Measurements from ENCODE around the gene VMP1. TPM values are rescaled to one million over a fixed set of nuclear protein-coding genes. Genes with fewer than 3 reads are reported as not detected.
A peak's percentile ranks its signal among the peaks of the same experiment; 100 is the strongest.

Gene VMP1
- total and polyA plus RNA-seq, 2 of the 13 experiments (the other 11 are each of a cell fraction or from before 2014, with no cell fraction given), result 186 to 271 TPM

DNA sequence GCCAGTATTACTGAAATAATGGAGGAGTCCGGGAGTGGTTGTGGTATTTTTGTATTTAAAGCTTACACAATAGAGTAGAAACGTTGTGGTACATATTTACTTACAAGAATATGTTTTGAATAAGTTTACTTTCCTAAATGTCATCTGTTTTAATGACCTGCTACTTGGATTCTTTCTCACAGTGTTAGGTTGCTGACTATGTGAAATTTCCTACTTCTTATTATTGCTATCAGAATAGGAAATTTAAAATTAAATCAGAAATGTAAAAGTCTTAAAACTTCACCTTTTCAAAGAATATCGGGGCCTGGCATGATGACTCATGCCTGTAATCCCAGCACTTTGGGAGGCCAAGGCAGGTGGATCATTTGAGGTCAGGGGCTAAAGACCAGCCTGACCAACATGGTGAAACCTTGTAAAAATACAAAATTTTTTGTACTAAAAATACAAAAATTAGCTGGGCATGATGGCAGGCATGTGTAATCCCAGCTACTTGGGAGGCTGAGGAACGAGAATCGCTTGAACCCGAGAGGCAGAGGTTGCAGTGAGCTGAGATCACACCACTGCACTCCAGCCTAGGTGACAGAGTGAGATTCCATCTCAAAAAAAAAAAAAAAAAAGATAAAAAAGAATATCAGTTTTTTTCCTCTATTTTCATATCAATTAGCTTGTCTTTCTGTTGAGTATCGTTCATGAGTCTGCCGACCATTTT, 77.8 kb downstream of the VMP1 start (continued):
- TF ChIP-seq, protein P1, sequence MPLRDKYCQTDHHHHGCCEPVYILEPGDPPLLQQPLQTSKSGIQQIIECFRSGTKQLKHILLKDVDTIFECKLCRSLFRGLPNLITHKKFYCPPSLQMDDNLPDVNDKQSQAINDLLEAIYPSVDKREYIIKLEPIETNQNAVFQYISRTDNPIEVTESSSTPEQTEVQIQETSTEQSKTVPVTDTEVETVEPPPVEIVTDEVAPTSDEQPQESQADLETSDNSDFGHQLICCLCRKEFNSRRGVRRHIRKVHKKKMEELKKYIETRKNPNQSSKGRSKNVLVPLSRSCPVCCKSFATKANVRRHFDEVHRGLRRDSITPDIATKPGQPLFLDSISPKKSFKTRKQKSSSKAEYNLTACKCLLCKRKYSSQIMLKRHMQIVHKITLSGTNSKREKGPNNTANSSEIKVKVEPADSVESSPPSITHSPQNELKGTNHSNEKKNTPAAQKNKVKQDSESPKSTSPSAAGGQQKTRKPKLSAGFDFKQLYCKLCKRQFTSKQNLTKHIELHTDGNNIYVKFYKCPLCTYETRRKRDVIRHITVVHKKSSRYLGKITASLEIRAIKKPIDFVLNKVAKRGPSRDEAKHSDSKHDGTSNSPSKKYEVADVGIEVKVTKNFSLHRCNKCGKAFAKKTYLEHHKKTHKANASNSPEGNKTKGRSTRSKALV (CRISPR knock-in tag; IDR thresholded peaks at IDR 0.05), result no peak
- no peak for TF ChIP-seq ZBTB3 (CRISPR knock-in tag; IDR thresholded peaks at IDR 0.05; ENCODE audit: borderline replicate concordance, low read depth)
- TF ChIP-seq ESRRA (CRISPR knock-in tag; IDR thresholded peaks at IDR 0.05; ENCODE audit: low read depth), result no peak
- no peak for TF ChIP-seq ZFAT (CRISPR knock-in tag; conservative IDR thresholded peaks at IDR 0.05)
- TF ChIP-seq, protein P2, sequence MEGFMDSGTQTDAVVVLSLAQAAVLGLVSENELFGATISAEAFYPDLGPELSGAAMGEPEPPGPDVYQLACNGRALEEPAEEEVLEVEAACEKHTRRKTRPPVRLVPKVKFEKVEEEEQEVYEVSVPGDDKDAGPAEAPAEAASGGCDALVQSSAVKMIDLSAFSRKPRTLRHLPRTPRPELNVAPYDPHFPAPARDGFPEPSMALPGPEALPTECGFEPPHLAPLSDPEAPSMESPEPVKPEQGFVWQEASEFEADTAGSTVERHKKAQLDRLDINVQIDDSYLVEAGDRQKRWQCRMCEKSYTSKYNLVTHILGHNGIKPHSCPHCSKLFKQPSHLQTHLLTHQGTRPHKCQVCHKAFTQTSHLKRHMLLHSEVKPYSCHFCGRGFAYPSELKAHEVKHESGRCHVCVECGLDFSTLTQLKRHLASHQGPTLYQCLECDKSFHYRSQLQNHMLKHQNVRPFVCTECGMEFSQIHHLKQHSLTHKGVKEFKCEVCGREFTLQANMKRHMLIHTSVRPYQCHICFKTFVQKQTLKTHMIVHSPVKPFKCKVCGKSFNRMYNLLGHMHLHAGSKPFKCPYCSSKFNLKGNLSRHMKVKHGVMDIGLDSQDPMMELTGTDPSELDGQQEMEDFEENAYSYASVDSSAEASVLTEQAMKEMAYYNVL (CRISPR knock-in tag; IDR thresholded peaks at IDR 0.05; ENCODE audit: borderline replicate concordance), result no peak
- no peak for TF ChIP-seq TOE1 (CRISPR knock-in tag; IDR thresholded peaks at IDR 0.05)
- no peak; the same call in 1 of the 2 replicates for TF ChIP-seq ZSCAN20 (CRISPR knock-in tag; IDR thresholded peaks at IDR 0.05; ENCODE audit: borderline replicate concordance)
- no peak for TF ChIP-seq TP53 (CRISPR knock-in tag; conservative IDR thresholded peaks at IDR 0.05)
- TF ChIP-seq, protein P3, sequence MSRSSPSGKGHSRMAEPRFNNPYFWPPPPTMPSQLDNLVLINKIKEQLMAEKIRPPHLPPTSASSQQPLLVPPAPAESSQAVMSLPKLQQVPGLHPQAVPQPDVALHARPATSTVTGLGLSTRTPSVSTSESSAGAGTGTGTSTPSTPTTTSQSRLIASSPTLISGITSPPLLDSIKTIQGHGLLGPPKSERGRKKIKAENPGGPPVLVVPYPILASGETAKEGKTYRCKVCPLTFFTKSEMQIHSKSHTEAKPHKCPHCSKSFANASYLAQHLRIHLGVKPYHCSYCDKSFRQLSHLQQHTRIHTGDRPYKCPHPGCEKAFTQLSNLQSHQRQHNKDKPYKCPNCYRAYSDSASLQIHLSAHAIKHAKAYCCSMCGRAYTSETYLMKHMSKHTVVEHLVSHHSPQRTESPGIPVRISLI (CRISPR knock-in tag; IDR thresholded peaks at IDR 0.05; ENCODE audit: borderline replicate concordance), result peak; percentile 36; the same call in 1 of the 2 replicates
- TF ChIP-seq ZNF772 (CRISPR knock-in tag; IDR thresholded peaks at IDR 0.05), result no peak
- TF ChIP-seq SP4 (CRISPR knock-in tag; IDR thresholded peaks at IDR 0.05), result no peak
- TF ChIP-seq, protein P4, sequence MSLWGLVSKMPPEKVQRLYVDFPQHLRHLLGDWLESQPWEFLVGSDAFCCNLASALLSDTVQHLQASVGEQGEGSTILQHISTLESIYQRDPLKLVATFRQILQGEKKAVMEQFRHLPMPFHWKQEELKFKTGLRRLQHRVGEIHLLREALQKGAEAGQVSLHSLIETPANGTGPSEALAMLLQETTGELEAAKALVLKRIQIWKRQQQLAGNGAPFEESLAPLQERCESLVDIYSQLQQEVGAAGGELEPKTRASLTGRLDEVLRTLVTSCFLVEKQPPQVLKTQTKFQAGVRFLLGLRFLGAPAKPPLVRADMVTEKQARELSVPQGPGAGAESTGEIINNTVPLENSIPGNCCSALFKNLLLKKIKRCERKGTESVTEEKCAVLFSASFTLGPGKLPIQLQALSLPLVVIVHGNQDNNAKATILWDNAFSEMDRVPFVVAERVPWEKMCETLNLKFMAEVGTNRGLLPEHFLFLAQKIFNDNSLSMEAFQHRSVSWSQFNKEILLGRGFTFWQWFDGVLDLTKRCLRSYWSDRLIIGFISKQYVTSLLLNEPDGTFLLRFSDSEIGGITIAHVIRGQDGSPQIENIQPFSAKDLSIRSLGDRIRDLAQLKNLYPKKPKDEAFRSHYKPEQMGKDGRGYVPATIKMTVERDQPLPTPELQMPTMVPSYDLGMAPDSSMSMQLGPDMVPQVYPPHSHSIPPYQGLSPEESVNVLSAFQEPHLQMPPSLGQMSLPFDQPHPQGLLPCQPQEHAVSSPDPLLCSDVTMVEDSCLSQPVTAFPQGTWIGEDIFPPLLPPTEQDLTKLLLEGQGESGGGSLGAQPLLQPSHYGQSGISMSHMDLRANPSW (CRISPR knock-in tag; IDR thresholded peaks at IDR 0.05; ENCODE audit: borderline replicate concordance), result no peak
- no peak for TF ChIP-seq ZNF747 (CRISPR knock-in tag; IDR thresholded peaks at IDR 0.05; ENCODE audit: borderline replicate concordance)
- TF ChIP-seq PAWR (CRISPR knock-in tag; IDR thresholded peaks at IDR 0.05; ENCODE audit: borderline replicate concordance), result no peak
- TF ChIP-seq, protein P5, sequence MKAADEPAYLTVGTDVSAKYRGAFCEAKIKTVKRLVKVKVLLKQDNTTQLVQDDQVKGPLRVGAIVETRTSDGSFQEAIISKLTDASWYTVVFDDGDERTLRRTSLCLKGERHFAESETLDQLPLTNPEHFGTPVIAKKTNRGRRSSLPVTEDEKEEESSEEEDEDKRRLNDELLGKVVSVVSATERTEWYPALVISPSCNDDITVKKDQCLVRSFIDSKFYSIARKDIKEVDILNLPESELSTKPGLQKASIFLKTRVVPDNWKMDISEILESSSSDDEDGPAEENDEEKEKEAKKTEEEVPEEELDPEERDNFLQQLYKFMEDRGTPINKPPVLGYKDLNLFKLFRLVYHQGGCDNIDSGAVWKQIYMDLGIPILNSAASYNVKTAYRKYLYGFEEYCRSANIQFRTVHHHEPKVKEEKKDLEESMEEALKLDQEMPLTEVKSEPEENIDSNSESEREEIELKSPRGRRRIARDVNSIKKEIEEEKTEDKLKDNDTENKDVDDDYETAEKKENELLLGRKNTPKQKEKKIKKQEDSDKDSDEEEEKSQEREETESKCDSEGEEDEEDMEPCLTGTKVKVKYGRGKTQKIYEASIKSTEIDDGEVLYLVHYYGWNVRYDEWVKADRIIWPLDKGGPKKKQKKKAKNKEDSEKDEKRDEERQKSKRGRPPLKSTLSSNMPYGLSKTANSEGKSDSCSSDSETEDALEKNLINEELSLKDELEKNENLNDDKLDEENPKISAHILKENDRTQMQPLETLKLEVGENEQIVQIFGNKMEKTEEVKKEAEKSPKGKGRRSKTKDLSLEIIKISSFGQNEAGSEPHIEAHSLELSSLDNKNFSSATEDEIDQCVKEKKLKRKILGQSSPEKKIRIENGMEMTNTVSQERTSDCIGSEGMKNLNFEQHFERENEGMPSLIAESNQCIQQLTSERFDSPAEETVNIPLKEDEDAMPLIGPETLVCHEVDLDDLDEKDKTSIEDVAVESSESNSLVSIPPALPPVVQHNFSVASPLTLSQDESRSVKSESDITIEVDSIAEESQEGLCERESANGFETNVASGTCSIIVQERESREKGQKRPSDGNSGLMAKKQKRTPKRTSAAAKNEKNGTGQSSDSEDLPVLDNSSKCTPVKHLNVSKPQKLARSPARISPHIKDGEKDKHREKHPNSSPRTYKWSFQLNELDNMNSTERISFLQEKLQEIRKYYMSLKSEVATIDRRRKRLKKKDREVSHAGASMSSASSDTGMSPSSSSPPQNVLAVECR (CRISPR knock-in tag; IDR thresholded peaks at IDR 0.05; ENCODE audit: borderline replicate concordance), result no peak
- no peak for TF ChIP-seq ZNF543 (CRISPR knock-in tag; IDR thresholded peaks at IDR 0.05)
